IMR-90 (cell line): Measurements from ENCODE around the gene ELAVL4. TPM values are rescaled to one million over a fixed set of nuclear protein-coding genes. Genes with fewer than 3 reads are reported as not detected.

Experiments
- ATAC-seq: fragments of 200-7000 bp; cut with Tn5 transposase; 2 replicates; pipeline ENCODE4 v1.9.1; 2020; ENCODE audit warnings: low read depth, mild to moderate bottlenecking, moderate library complexity
- BruUV-seq: library from RNA; stranded (reverse); fragments of 400-500 nt; replicated peaks from 2 replicates; lab custom pipeline; 2021; lab: Mats Ljungman, UMichigan
- CTCF ChIA-PET: fragments of 300-600 bp; formaldehyde crosslinking; extraction: SDS; loops from one replicate; lab custom pipeline; 2021; ENCODE audit warnings: antibody characterized with exemption; lab: Yijun Ruan, JAX
- POLR2A ChIA-PET: fragments of 300-600 bp; sonication (Branson Sonifier 250); formaldehyde crosslinking; loops from one replicate; lab custom pipeline; 2022; ENCODE audit warnings: antibody characterized with exemption; ENCODE audit not compliant: unreplicated experiment; lab: Charles Lee
- DNase-seq: peaks from one replicate; pipeline ENCODE4 v3.0.0; 2013
- H2AFZ ChIP-seq: replicated peaks from 2 replicates; pipeline ENCODE3; 2013; ENCODE audit warnings: low read length, mild to moderate bottlenecking; ENCODE audit not compliant: poor library complexity
- H2AK5ac ChIP-seq: 2 replicates; pipeline ENCODE4 v1.6.1; 2013; ENCODE audit warnings: low read depth, low read length, inconsistent platforms
- H2AK9ac ChIP-seq: replicated peaks from 2 replicates; pipeline ENCODE3; 2013; ENCODE audit warnings: mild to moderate bottlenecking, low read depth, low read length, moderate library complexity; ENCODE audit not compliant: poor library complexity
- H2BK120ac ChIP-seq: 2 replicates; pipeline ENCODE4 v1.6.1; 2013; ENCODE audit warnings: low read depth, low read length, inconsistent platforms
- H2BK15ac ChIP-seq: 3 replicates; pipeline ENCODE4 v1.6.1; 2013; ENCODE audit warnings: low read depth, low read length, inconsistent platforms
- H2BK20ac ChIP-seq: 2 replicates; pipeline ENCODE4 v1.6.1; 2013; ENCODE audit warnings: low read depth, mild to moderate bottlenecking, inconsistent platforms, low read length, moderate library complexity
- H2BK5ac ChIP-seq: 2 replicates; pipeline ENCODE4 v1.6.1; 2013; ENCODE audit warnings: mild to moderate bottlenecking, low read depth, low read length, inconsistent platforms; ENCODE audit not compliant: poor library complexity, severe bottlenecking
- H3K14ac ChIP-seq: replicated peaks from 2 replicates; pipeline ENCODE4 v1.6.1; 2013; ENCODE audit warnings: low read depth, low read length, inconsistent platforms
- H3K18ac ChIP-seq: 2 replicates; pipeline ENCODE4 v1.6.1; 2013; ENCODE audit warnings: low read depth, low read length, control low read depth
- H3K23ac ChIP-seq: 2 replicates; pipeline ENCODE4 v1.6.1; 2013; ENCODE audit warnings: low read depth, low read length, inconsistent platforms
- H3K27ac ChIP-seq: 2 replicates; pipeline ENCODE4 v1.5.1; 2013; ENCODE audit warnings: mild to moderate bottlenecking, control low read depth, low read length; ENCODE audit not compliant: insufficient read depth
- H3K27me3 ChIP-seq: 2 replicates; pipeline ENCODE4 v1.6.1; 2013; ENCODE audit warnings: low read length; ENCODE audit not compliant: control insufficient read depth, insufficient read depth
- H3K36me3 ChIP-seq: 2 replicates; pipeline ENCODE4 v1.6.1; 2013; ENCODE audit warnings: low read length, mixed read lengths; ENCODE audit not compliant: control insufficient read depth, insufficient read depth
- H3K4ac ChIP-seq: 2 replicates; pipeline ENCODE4 v1.6.1; 2013; ENCODE audit warnings: low read depth, low read length, inconsistent platforms
- H3K4me1 ChIP-seq: 2 replicates; pipeline ENCODE4 v1.6.1; 2013; ENCODE audit warnings: low read length, mixed read lengths; ENCODE audit not compliant: control insufficient read depth, insufficient read depth
- H3K4me2 ChIP-seq: 2 replicates; pipeline ENCODE4 v1.6.1; 2013; ENCODE audit warnings: low read depth, mild to moderate bottlenecking, control low read depth, low read length, moderate library complexity
- H3K4me3 ChIP-seq: 2 replicates; pipeline ENCODE4 v1.5.1; 2013; ENCODE audit warnings: low read depth, mild to moderate bottlenecking, control low read depth, low read length, moderate library complexity; ENCODE audit not compliant: insufficient read depth
- H3K56ac ChIP-seq: 2 replicates; pipeline ENCODE4 v1.6.1; 2013; ENCODE audit warnings: low read length, inconsistent platforms; ENCODE audit not compliant: insufficient read depth; ENCODE audit errors: extremely low read depth
- H3K79me1 ChIP-seq, 2 experiments: 2 replicates each; pipeline ENCODE4 v1.6.1; 2013; ENCODE audit warnings: low read length in 2 of 2, inconsistent platforms in 1 of 2, low read depth in 1 of 2
- H3K9ac ChIP-seq: 2 replicates; pipeline ENCODE4 v1.6.1; 2013; ENCODE audit warnings: low read depth, low read length, control low read depth
- H3K9me1 ChIP-seq: 2 replicates; pipeline ENCODE4 v1.6.1; 2013; ENCODE audit warnings: low read length, inconsistent platforms; ENCODE audit not compliant: insufficient read depth
- H3K9me3 ChIP-seq: 2 replicates; pipeline ENCODE4 v1.6.1; 2013; ENCODE audit warnings: low read length; ENCODE audit not compliant: control insufficient read depth, insufficient read depth
- H4K20me1 ChIP-seq: 2 replicates; pipeline ENCODE4 v1.6.1; 2013; ENCODE audit warnings: low read length, inconsistent platforms; ENCODE audit not compliant: insufficient read depth
- H4K5ac ChIP-seq: 2 replicates; pipeline ENCODE4 v1.6.1; 2013; ENCODE audit warnings: mild to moderate bottlenecking, low read depth, low read length, control low read depth
- H4K8ac ChIP-seq, 2 experiments: 2 replicates each; pipeline ENCODE4 v1.6.1; 2013; ENCODE audit warnings: low read depth in 2 of 2, low read length in 2 of 2, control low read depth in 1 of 2, inconsistent platforms in 1 of 2
- H4K91ac ChIP-seq: 2 replicates; pipeline ENCODE4 v1.6.1; 2013; ENCODE audit warnings: low read depth, low read length, inconsistent platforms; ENCODE audit not compliant: insufficient read depth
- BHLHE40 ChIP-seq: fragments of 150-350 bp; IDR thresholded peaks from 2 replicates; pipeline ENCODE4 v1.6.1; 2016; ENCODE audit warnings: mild to moderate bottlenecking, low read depth, low read length
- FOS ChIP-seq: fragments of 150-350 bp; IDR thresholded peaks from 2 replicates; pipeline ENCODE4 v1.6.1; 2016; ENCODE audit warnings: low read depth, low read length
- MAFK ChIP-seq: IDR thresholded peaks from 2 replicates; pipeline ENCODE4 v1.6.1; 2012; ENCODE audit warnings: low read depth, low read length, improper control_type of control experiment
- MAZ ChIP-seq: IDR thresholded peaks from 2 replicates; pipeline ENCODE4 v1.6.1; 2012; ENCODE audit warnings: low read depth, mild to moderate bottlenecking, low read length, improper control_type of control experiment, moderate library complexity, borderline replicate concordance
- MXI1 ChIP-seq: IDR thresholded peaks from 2 replicates; pipeline ENCODE4 v1.6.1; 2012; ENCODE audit warnings: low read depth, mild to moderate bottlenecking, low read length, moderate library complexity, borderline replicate concordance
- NFE2L2 ChIP-seq: fragments of 150-350 bp; IDR thresholded peaks from 2 replicates; pipeline ENCODE4 v1.6.1; 2016; ENCODE audit warnings: low read depth, mild to moderate bottlenecking, low read length
- RCOR1 ChIP-seq: IDR thresholded peaks from 2 replicates; pipeline ENCODE4 v1.6.1; 2012; ENCODE audit warnings: mild to moderate bottlenecking, low read length, improper control_type of control experiment; ENCODE audit not compliant: insufficient replicate concordance
- RFX5 ChIP-seq: IDR thresholded peaks from 2 replicates; pipeline ENCODE4 v1.8.0; 2012; ENCODE audit warnings: low read depth, mild to moderate bottlenecking, low read length, moderate library complexity
- SMC3 ChIP-seq: fragments of 150-350 bp; IDR thresholded peaks from 2 replicates; pipeline ENCODE4 v1.6.1; 2016; ENCODE audit warnings: low read depth, mild to moderate bottlenecking, antibody characterized with exemption, low read length, moderate library complexity
- WGBS, 2 experiments: methylation state at CpG; one replicate each; pipeline versions ENCODE4 v1.1.5 to v1.1.7; 2013; ENCODE audit warnings: missing lambda C conversion rate in 2 of 2; ENCODE audit not compliant: insufficient read length in 1 of 2; ENCODE audit errors: extremely low coverage in 2 of 2; 5-methylcytosine and 5-hydroxymethylcytosine counted together
- dilution Hi-C: fragments of 300-500 bp; cut with HindIII; formaldehyde crosslinking; loops from one replicate; pipeline ENCODE4 v1.14.3; 2018; ENCODE audit warnings: low sequenced_read_pairs; ENCODE audit not compliant: unreplicated experiment
- in situ Hi-C: fragments of 300-500 bp; cut with MboI; formaldehyde crosslinking; loops from 3 replicates; pipeline ENCODE4 v1.14.3; 2019; ENCODE audit warnings: low sequenced_read_pairs, inconsistent platforms, mixed read lengths
- intact Hi-C: fragments of 100-400 bp; cut with micrococcal nuclease; formaldehyde crosslinking; loops from 2 replicates; pipeline ENCODE4 v1.10.0; 2022
- polyA plus RNA-seq, 3 experiments: library from polyadenylated mRNA; depleted of rRNA; stranded (reverse); fragments of >200 nt; gene quantifications; 2 replicates each; pipeline ENCODE4 v1.2.3, GENCODE V29; 2012; ENCODE audit warnings: low replicate concordance in 1 of 3
- total RNA-seq: library from RNA; depleted of rRNA; stranded (reverse); fragments of >200 nt; gene quantifications from 2 replicates; pipeline ENCODE4 v1.2.3, GENCODE V29; 2012
- TF ChIP-seq, protein P1 (sequence below): conservative IDR thresholded peaks from 2 replicates; pipeline ENCODE4 v1.5.1; 2012; ENCODE audit warnings: mild to moderate bottlenecking, low read depth, low read length, improper control_type of control experiment

ELAVL4 gene
- total and polyA plus RNA-seq, 2 of the 4 experiments (the other 2 are of a cell fraction): not detected

GRCh38 chr1:50175719-50176639 is 67.3 kb downstream of the ELAVL4 start:
- TF ChIP-seq, protein P1, sequence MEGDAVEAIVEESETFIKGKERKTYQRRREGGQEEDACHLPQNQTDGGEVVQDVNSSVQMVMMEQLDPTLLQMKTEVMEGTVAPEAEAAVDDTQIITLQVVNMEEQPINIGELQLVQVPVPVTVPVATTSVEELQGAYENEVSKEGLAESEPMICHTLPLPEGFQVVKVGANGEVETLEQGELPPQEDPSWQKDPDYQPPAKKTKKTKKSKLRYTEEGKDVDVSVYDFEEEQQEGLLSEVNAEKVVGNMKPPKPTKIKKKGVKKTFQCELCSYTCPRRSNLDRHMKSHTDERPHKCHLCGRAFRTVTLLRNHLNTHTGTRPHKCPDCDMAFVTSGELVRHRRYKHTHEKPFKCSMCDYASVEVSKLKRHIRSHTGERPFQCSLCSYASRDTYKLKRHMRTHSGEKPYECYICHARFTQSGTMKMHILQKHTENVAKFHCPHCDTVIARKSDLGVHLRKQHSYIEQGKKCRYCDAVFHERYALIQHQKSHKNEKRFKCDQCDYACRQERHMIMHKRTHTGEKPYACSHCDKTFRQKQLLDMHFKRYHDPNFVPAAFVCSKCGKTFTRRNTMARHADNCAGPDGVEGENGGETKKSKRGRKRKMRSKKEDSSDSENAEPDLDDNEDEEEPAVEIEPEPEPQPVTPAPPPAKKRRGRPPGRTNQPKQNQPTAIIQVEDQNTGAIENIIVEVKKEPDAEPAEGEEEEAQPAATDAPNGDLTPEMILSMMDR: no peak
- TF ChIP-seq BHLHE40: no peak
- TF ChIP-seq MAZ: no peak
- TF ChIP-seq MXI1: no peak
- TF ChIP-seq SMC3: no peak
- TF ChIP-seq NFE2L2: no peak
- no peak for TF ChIP-seq RFX5
- no peak for TF ChIP-seq RCOR1
- no peak for TF ChIP-seq FOS
- no peak for TF ChIP-seq MAFK
- BruUV-seq: no TSS peak
- ChIA-PET CTCF (no interaction called here), POLR2A (no interaction called here)
- Histone ChIP-seq H2BK15ac (no peak overlapping the region), H3K4me3 (no peak overlapping the region), H3K36me3 (no peaks in the 10 kb centered on the region), H2BK120ac (no peak overlapping the region), H3K14ac (no peak overlapping the region), H3K9ac (no peak overlapping the region), H3K27ac (no peak overlapping the region), H3K4me1 (no peaks in the 10 kb centered on the region), H3K18ac (no peak overlapping the region), H3K4ac (no peak overlapping the region), H3K27me3 (no peaks in the 10 kb centered on the region), H2AFZ (no peak overlapping the region), H4K20me1 (no peaks in the 10 kb centered on the region), H3K79me1 (no peaks in the 10 kb centered on the region), H4K5ac (no peak overlapping the region), H3K9me1 (no peaks in the 10 kb centered on the region), H3K23ac (no peak overlapping the region), H4K8ac (no peak overlapping the region), H2AK5ac (no peak overlapping the region), H3K9me3 (no peaks in the 10 kb centered on the region; the same call in 1 of the 2 replicates), H4K91ac (no peak overlapping the region), H2AK9ac (no peak overlapping the region), H3K56ac (no peak overlapping the region), H2BK5ac (no peak overlapping the region), H3K4me2 (no peak overlapping the region), H2BK20ac (no peak overlapping the region)
- in situ Hi-C loops (no loop called here), dilution Hi-C loops (no loop called here), intact Hi-C loops (no loop called here)
- no peak for DNase-seq
- ATAC-seq: no peak
- 29% methylated on average over 1 of the region's 7 CpGs; no CpG with 5 or more reads in 1 of the 2 experiments for WGBS, 2 experiments
